ENCODE measurements around the gene CCDC15. TPM values are rescaled to one million over a fixed set of nuclear protein-coding genes. Genes with fewer than 3 reads are reported as not detected.

The CCDC15 gene
- total RNA-seq (2014; rRNA removed; shearing (Covaris generic)), result 2.6 and 3.8 TPM in 2 replicates

- peak; percentile 99 for DNase-seq (ENCODE audit: low spot score)
- in situ Hi-C loops (cut with HindIII; ENCODE audit: low sequenced_read_pairs), result no loop called here
Observed at GRCh38 chr11:124953753-124954589, at the start of gene CCDC15. Gene CCDC15 (plus strand): TSS chr11:124954202. CDS start chr11:124954733, 531 bp downstream.

- in situ Hi-C loops (cut with HindIII; ENCODE audit: low sequenced_read_pairs), result no loop called here
- DNase-seq (ENCODE audit: low spot score), result no peak
Observed at GRCh38 chr11:124915541-124916369, 38.2 kb upstream of the CCDC15 start.

- no peak for DNase-seq (ENCODE audit: low spot score)
- in situ Hi-C loops (cut with HindIII; ENCODE audit: low sequenced_read_pairs), result no loop called here
Observed at GRCh38 chr11:124916370-124916710, 37.7 kb upstream of the CCDC15 start.

GRCh38 chr11:124917115-124917637 lies 36.8 kb upstream of the CCDC15 start:
- peak; percentile 19 for DNase-seq (ENCODE audit: low spot score)
- in situ Hi-C loops (cut with HindIII; ENCODE audit: low sequenced_read_pairs), result no loop called here

- in situ Hi-C loops (cut with HindIII; ENCODE audit: low sequenced_read_pairs), result no loop called here
- no peak for DNase-seq (ENCODE audit: low spot score)
Observed at GRCh38 chr11:124918950-124919349, 35.1 kb upstream of the CCDC15 start, which contains the start of gene HEPN1. Gene HEPN1 (plus strand): TSS chr11:124919250.

- DNase-seq (ENCODE audit: low spot score), result no peak
- in situ Hi-C loops (cut with HindIII; ENCODE audit: low sequenced_read_pairs), result no loop called here
Observed at GRCh38 chr11:124919898-124920297, 34.1 kb upstream of the CCDC15 start.

GRCh38 chr11:124920356-124920755 lies 33.6 kb upstream of the CCDC15 start:
- DNase-seq (ENCODE audit: low spot score), result no peak
- in situ Hi-C loops (cut with HindIII; ENCODE audit: low sequenced_read_pairs), result no loop called here

GRCh38 chr11:124920870-124921609 lies 33.0 kb upstream of the CCDC15 start:
- DNase-seq (ENCODE audit: low spot score), result peak; percentile 7
- in situ Hi-C loops (cut with HindIII; ENCODE audit: low sequenced_read_pairs), result no loop called here

GRCh38 chr11:124922831-124923230 lies 31.2 kb upstream of the CCDC15 start:
- DNase-seq (ENCODE audit: low spot score), result no peak
- in situ Hi-C loops (cut with HindIII; ENCODE audit: low sequenced_read_pairs), result no loop called here

- no peak for DNase-seq (ENCODE audit: low spot score)
- in situ Hi-C loops (cut with HindIII; ENCODE audit: low sequenced_read_pairs), result no loop called here
Observed at GRCh38 chr11:124923296-124923695, 30.7 kb upstream of the CCDC15 start.

- no peak for DNase-seq (ENCODE audit: low spot score)
- in situ Hi-C loops (cut with HindIII; ENCODE audit: low sequenced_read_pairs), result no loop called here
Observed at GRCh38 chr11:124928942-124929665, 24.9 kb upstream of the CCDC15 start.

- DNase-seq (ENCODE audit: low spot score), result no peak
Observed at GRCh38 chr11:124930799-124931198, 23.2 kb upstream of the CCDC15 start.

GRCh38 chr11:124934862-124935547 lies 19.0 kb upstream of the CCDC15 start:
- no peak for DNase-seq (ENCODE audit: low spot score)
- in situ Hi-C loops (cut with HindIII; ENCODE audit: low sequenced_read_pairs), result no loop called here

More at GRCh38 chr11:124930799-124931198, 23.2 kb upstream of the CCDC15 start:
- in situ Hi-C loops (cut with HindIII; ENCODE audit: low sequenced_read_pairs), result no loop called here

- in situ Hi-C loops (cut with HindIII; ENCODE audit: low sequenced_read_pairs), result no loop called here
- peak; percentile 28 for DNase-seq (ENCODE audit: low spot score)
Observed at GRCh38 chr11:124935548-124936514, 18.2 kb upstream of the CCDC15 start, which contains the start of gene HEPACAM. Gene HEPACAM (minus strand): TSS chr11:124936047. CDS start chr11:124936006, 41 bp downstream.

GRCh38 chr11:124937336-124937935 lies 16.6 kb upstream of the CCDC15 start:
- DNase-seq (ENCODE audit: low spot score), result no peak
- in situ Hi-C loops (cut with HindIII; ENCODE audit: low sequenced_read_pairs), result no loop called here

- in situ Hi-C loops (cut with HindIII; ENCODE audit: low sequenced_read_pairs), result no loop called here
Observed at GRCh38 chr11:124938206-124938765, 15.7 kb upstream of the CCDC15 start.

More at GRCh38 chr11:124938206-124938765, 15.7 kb upstream of the CCDC15 start:
- DNase-seq (ENCODE audit: low spot score), result no peak

Data from G401 (cell line).